22Rv1 (cell line): ENCODE data around the gene NRIP2.

ENCODE experiments used
- ZFX ChIP-seq: fragments of 450-650 bp; IDR thresholded peaks from 2 replicates; pipeline ENCODE4 v1.6.1; 2017; ENCODE audit warnings: antibody characterized with exemption, borderline replicate concordance
- TF ChIP-seq, protein P1 (sequence below): fragments of 450-650 bp; IDR thresholded peaks from 2 replicates; pipeline ENCODE4 v1.5.1; 2017; ENCODE audit warnings: mild to moderate bottlenecking

DNA sequence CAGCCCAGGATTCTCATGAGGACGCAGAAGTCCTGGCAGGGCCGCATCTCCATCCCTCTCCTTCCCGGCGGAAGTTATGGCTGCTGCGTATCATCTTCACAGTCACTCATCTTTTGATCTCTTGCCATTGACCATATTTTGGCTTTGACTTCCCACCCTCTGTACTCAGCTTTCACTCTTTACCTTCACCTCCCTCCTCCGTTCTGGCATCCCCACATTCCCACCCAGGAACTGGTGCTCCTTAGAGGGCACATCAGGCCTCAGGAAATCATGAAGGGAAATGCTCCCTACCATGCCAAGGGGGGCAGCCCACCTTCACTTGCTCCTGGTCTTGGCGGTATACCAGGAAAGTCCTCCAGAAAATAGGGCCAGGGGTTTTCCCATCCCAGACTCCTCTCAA lies 20.7 kb upstream of the NRIP2 start:
- TF ChIP-seq, protein P1, sequence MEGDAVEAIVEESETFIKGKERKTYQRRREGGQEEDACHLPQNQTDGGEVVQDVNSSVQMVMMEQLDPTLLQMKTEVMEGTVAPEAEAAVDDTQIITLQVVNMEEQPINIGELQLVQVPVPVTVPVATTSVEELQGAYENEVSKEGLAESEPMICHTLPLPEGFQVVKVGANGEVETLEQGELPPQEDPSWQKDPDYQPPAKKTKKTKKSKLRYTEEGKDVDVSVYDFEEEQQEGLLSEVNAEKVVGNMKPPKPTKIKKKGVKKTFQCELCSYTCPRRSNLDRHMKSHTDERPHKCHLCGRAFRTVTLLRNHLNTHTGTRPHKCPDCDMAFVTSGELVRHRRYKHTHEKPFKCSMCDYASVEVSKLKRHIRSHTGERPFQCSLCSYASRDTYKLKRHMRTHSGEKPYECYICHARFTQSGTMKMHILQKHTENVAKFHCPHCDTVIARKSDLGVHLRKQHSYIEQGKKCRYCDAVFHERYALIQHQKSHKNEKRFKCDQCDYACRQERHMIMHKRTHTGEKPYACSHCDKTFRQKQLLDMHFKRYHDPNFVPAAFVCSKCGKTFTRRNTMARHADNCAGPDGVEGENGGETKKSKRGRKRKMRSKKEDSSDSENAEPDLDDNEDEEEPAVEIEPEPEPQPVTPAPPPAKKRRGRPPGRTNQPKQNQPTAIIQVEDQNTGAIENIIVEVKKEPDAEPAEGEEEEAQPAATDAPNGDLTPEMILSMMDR: no peak
- no peak for TF ChIP-seq ZFX
